ENCODE results near the gene RPS17.
"Not testable (repeated sequence)": the region's sequence is repeated elsewhere in the genome, so short reads cannot be mapped to it uniquely, and the experiment has no call there.

RPS17 gene

DNA sequence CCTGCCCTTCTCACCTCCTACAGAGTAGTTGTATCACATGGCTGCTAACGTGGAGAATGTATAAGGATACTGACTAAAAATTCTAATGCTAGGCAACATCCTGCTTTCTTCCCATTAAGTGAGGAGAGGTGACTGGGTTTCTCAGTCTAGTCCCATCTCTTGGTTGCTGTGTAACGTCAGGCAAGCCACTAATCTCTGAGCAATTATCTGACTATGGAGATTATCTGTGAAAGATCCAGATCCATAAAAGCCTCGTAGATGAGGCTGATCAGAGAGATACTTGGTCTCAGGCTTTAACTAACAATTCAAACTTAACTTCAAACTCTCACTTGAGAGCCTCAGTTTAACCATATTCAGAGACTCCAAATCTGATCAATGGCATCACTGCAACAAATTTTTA is 4.7 kb upstream of the RPS17 start:
- Histone ChIP-seq H3K9me3 (ENCODE audit: control insufficient read depth, insufficient read depth, low read length) (no peaks in the 10 kb centered on the region), H3K27me3 (ENCODE audit: control insufficient read depth, insufficient read depth, low read length) (no peaks in the 10 kb centered on the region), H3K36me3 (ENCODE audit: control insufficient read depth, insufficient read depth, low read length) (no peaks in the 10 kb centered on the region), H3K4me3 (ENCODE audit: low read depth, low read length) (no peak overlapping the region), H3K9ac (ENCODE audit: low read depth, low read length) (no peak overlapping the region), H3K4me1 (ENCODE audit: control insufficient read depth, insufficient read depth, low read length) (peaks cover 14% of the 10 kb centered on the region)

DNA sequence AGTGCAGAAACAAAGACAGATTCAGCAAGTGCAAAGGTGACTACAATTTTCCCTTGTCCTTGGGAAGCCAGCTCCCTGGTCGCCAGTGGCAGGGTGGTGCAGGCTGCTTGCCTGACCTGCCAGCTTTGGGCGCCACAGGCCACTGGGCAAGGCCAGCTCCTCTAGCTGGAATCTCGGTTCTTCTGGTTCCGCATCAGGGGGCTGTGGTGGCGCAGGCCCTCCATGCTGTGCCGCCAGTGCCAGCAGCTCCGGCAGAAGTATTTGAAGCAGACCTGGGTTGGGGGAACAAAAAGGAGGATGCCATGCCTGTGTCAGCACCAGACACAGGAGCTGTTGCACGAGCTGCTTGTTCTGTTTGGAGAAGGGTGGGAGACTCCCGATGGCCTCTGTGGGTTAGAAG is 4.2 kb upstream of the RPS17 start:
- Histone ChIP-seq H3K27me3 (ENCODE audit: control insufficient read depth, insufficient read depth, low read length) (no peaks in the 10 kb centered on the region), H3K36me3 (ENCODE audit: control insufficient read depth, insufficient read depth, low read length) (peaks cover 3% of the 10 kb centered on the region), H3K9ac (ENCODE audit: low read depth, low read length) (no peak overlapping the region), H3K4me1 (ENCODE audit: control insufficient read depth, insufficient read depth, low read length) (peaks cover 14% of the 10 kb centered on the region), H3K9me3 (ENCODE audit: control insufficient read depth, insufficient read depth, low read length) (no peaks in the 10 kb centered on the region), H3K4me3 (ENCODE audit: low read depth, low read length) (no peak overlapping the region)

DNA sequence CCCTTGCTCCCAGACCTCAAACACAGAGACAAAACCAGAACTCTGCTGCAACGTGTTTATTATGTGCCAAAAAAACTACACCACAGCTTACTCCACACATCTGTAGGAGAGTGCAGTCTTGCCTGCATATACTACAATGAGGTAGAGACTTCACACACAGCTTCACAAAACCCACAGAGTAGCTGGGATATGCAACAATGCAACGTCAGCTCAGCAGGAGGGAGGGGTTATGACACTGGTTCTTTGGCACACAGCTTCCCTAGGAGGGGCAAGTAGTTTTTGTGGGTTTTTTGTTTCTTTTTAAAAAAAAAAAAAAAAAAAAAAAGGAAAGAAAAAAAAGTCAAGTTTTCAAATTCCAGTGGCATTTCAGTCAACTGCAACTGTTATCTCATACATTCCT is 2.9 kb upstream of the RPS17 start:
- H3K27me3 ChIP-seq (ENCODE audit: control insufficient read depth, insufficient read depth, low read length), result no peaks in the 10 kb centered on the region
- no peak overlapping the region for H3K9ac ChIP-seq (ENCODE audit: low read depth, low read length)
- no peaks in the 10 kb centered on the region for H3K9me3 ChIP-seq (ENCODE audit: control insufficient read depth, insufficient read depth, low read length)

DNA sequence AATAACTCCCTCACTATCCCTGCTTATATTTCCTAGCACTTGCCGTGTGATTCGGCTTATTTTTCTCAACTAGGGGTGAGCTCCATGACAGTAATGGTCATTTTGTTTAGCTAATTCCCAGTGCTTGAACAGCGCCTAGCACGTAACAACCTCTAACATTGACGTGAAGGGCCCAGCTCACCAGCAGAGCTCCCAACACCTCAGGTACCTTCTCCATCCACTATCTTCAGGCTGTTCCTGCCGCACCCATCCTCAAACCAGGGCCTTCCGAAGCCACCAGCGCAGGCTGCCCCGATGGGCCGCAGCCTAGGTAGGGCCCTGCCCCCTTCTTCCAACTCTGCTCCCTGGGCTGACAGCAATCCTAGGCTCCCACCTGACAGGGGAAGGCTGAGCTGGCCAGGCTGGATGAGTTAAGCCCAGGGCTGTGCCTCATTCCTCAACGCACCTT is 751 bp upstream of the RPS17 start:
- Histone ChIP-seq H3K9ac (ENCODE audit: low read depth, low read length) (peak overlapping the region; percentile 71), H3K9me3 (ENCODE audit: control insufficient read depth, insufficient read depth, low read length) (no peaks in the 10 kb centered on the region), H3K36me3 (ENCODE audit: control insufficient read depth, insufficient read depth, low read length) (peaks cover 33% of the 10 kb centered on the region), H3K27me3 (ENCODE audit: control insufficient read depth, insufficient read depth, low read length) (no peaks in the 10 kb centered on the region), H3K4me1 (ENCODE audit: control insufficient read depth, insufficient read depth, low read length) (peaks cover 17% of the 10 kb centered on the region), H3K4me3 (ENCODE audit: low read depth, low read length) (peak overlapping the region; percentile 82)

More for the DNA sequence above, 2.9 kb upstream of the RPS17 start:
- peaks cover 11% of the 10 kb centered on the region for H3K36me3 ChIP-seq (ENCODE audit: control insufficient read depth, insufficient read depth, low read length)
- peaks cover 14% of the 10 kb centered on the region for H3K4me1 ChIP-seq (ENCODE audit: control insufficient read depth, insufficient read depth, low read length)
- no peak overlapping the region for H3K4me3 ChIP-seq (ENCODE audit: low read depth, low read length)

DNA sequence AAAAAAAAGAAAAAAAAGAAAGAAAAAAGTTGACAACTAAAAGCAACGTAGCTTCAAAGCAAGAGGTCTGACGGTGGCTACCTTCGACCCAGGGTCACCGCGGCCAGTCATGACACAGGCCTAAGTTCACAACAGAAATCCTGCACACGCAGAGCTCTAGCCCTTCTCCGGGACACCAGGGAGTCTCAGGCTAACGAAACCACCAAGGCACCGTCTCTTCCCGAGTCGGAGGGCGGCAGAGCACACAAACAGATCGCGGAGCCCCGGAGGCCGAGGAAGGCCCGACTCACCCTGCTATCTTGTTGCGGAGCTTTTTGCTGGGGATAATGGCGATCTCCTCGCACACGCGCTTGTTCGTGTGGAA is 584 bp downstream of the RPS17 start:
- H3K36me3 ChIP-seq (ENCODE audit: control insufficient read depth, insufficient read depth, low read length), result peaks cover 37% of the 10 kb centered on the region
- peak overlapping the region; percentile 98 for H3K4me3 ChIP-seq (ENCODE audit: low read depth, low read length)
- no peaks in the 10 kb centered on the region for H3K9me3 ChIP-seq (ENCODE audit: control insufficient read depth, insufficient read depth, low read length)
- H3K27me3 ChIP-seq (ENCODE audit: control insufficient read depth, insufficient read depth, low read length), result no peaks in the 10 kb centered on the region
- H3K4me1 ChIP-seq (ENCODE audit: control insufficient read depth, insufficient read depth, low read length), result peaks cover 17% of the 10 kb centered on the region
- H3K9ac ChIP-seq (ENCODE audit: low read depth, low read length), result peak overlapping the region; percentile 100

DNA sequence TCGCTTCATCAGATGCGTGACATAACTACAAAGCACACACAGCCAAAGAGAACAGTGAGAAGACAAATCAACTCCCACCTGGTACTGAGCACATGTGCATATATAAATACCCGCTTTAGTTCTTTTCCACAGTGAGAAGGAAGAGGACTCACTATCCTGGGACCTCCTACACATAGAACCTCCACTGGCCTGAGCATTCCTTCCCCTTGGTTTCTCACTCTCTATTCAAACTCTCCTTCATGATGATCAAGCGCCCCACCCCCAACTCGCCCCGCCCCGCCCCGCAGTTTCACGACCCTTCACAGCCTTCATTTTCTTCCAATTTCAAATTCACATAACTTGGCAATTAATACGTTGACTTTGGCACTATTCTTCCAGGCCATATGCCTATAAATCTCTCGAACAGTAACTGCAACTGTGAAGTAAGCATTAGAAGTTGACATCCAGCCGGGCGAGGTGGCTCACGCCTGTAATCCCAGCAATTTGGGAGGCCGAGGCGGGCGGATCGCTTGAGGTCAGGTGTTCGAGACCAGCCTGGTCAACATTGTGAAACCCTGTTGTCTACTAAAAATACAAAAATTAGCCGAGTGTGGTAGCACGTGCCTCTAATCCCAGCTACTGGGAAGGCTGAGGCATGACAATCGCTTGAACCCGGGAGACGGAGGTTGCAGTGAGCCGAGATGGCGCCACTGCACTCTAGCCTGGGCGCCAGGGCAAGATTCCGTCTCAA is 1.1 kb downstream of the RPS17 start:
- Histone ChIP-seq H3K36me3 (ENCODE audit: control insufficient read depth, insufficient read depth, low read length) (peaks cover 38% of the 10 kb centered on the region), H3K4me3 (ENCODE audit: low read depth, low read length) (peak overlapping the region; percentile 98), H3K27me3 (ENCODE audit: control insufficient read depth, insufficient read depth, low read length) (no peaks in the 10 kb centered on the region), H3K9ac (ENCODE audit: low read depth, low read length) (peak overlapping the region; percentile 100), H3K9me3 (ENCODE audit: control insufficient read depth, insufficient read depth, low read length) (no peaks in the 10 kb centered on the region), H3K4me1 (ENCODE audit: control insufficient read depth, insufficient read depth, low read length) (peaks cover 15% of the 10 kb centered on the region)

DNA sequence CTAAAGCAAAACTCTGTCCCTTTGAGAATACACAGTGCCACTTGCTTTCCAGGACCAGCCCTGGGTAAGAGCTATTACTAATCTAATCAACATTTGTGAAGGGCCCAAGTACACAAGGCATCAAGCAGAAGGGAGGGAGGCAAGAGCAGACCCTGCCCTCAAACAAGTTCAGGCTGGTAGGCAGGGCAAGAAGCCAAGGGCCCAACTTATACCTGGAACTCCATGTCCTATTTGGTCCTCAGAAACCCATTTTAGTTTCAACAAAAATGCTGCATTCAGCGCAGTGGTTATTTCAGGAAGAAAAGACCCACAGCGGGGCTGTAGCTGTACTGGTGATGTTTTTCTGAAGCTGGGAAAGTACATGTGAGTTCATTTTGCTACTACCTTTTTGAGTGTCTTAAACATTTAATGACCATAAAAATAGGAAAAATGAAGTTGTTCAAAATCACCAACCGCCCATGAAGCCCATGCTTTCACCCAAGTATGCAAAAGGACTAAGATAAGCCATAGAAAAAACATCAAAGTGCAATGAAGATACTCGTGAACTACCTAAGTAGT is 2.8 kb downstream of the RPS17 start:
- Histone ChIP-seq H3K36me3 (ENCODE audit: control insufficient read depth, insufficient read depth, low read length) (peaks cover 42% of the 10 kb centered on the region), H3K4me1 (ENCODE audit: control insufficient read depth, insufficient read depth, low read length) (peaks cover 2% of the 10 kb centered on the region), H3K4me3 (ENCODE audit: low read depth, low read length) (peak overlapping the region; percentile 98), H3K9me3 (ENCODE audit: control insufficient read depth, insufficient read depth, low read length) (no peaks in the 10 kb centered on the region), H3K9ac (ENCODE audit: low read depth, low read length) (no peak overlapping the region), H3K27me3 (ENCODE audit: control insufficient read depth, insufficient read depth, low read length) (no peaks in the 10 kb centered on the region)

DNA sequence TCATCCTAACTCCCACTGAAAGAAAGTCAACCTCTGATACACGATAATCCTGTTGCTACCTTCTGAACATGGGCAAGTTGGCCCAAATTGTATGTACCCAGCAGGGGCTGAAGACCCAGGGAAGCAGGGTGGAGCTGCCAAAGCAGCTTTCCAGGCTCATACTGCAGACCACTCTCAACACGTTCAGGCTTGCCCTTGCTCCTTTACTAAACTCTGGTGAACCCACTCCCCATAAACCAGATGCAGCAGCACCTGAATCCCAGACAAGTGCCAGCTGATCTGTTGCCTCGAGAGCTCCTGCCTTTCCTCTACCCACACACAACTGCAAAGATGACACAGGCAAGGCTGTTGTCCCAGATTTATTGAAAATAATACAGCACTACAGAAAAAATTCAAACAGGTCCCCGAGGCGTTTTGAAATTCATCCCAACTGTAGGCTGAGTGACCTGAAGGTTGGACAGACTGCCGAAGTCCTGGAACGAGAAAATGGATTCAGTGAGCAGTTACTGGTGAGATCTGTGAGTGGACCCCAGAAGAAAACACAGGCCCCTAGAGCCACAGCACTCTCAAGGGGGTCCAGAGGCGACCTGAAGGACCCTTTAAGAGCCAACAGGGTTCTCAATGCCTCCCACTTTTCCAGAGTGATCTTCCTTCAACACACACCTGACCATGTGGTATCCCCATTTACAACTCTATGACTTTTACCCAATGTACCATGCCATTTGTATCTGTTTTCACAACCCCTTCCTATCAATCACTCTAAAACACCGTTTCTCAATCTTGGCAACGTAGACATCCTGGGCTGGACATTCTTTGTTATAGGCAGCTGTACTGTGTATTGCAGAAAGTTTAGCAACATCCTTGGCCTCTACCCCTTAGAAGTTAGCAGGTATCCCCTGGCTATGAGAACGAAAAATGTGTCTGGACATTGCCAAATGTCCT is 3.6 kb downstream of the RPS17 start:
- Histone ChIP-seq H3K4me3 (ENCODE audit: low read depth, low read length) (no peak overlapping the region), H3K27me3 (ENCODE audit: control insufficient read depth, insufficient read depth, low read length) (no peaks in the 10 kb centered on the region), H3K9ac (ENCODE audit: low read depth, low read length) (no peak overlapping the region), H3K36me3 (ENCODE audit: control insufficient read depth, insufficient read depth, low read length) (peaks cover 42% of the 10 kb centered on the region), H3K9me3 (ENCODE audit: control insufficient read depth, insufficient read depth, low read length) (no peaks in the 10 kb centered on the region), H3K4me1 (ENCODE audit: control insufficient read depth, insufficient read depth, low read length) (peaks cover 2% of the 10 kb centered on the region)

DNA sequence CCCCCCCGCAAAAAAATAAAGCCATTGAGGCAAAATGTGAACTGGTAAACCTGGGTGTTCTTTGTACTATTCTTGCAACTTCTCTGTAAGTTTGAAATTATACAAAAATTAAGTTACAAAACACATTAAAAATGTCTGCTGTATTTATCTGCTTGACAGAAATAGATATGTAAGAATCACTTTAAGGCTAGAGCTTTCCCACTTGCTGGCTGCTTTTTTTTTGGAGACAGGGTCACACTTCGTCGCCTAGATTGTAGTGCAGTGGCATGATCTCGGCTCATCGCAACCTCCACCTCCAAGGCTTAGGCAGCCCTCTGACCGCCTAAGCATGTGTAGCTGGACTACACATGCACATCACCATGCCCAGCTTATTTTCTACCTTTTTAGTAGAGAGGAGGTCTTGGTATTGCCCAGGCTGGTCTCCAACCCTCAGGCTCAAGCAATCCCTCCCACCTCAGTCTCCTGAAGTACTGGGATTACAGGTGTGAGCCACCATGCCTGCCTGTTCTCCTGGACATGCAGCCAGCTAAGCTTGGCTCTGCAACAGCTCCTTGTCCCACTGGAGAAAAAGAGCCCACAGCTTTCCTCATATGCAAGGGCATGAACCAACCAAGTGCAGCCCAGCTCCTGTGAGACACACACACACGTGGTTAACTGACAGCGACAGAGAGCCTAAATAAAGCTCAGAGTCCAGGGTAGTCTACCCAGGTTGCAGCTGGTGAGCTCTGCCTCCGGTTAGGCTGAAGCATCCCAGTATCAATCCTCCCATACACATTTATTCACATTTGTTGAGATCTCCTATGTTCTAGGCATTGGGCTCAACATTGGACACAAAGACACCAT is 4.5 kb downstream of the RPS17 start:
- H3K36me3 ChIP-seq (ENCODE audit: control insufficient read depth, insufficient read depth, low read length), result peaks cover 42% of the 10 kb centered on the region
- H3K9ac ChIP-seq (ENCODE audit: low read depth, low read length), result no peak overlapping the region
- peaks cover 2% of the 10 kb centered on the region for H3K4me1 ChIP-seq (ENCODE audit: control insufficient read depth, insufficient read depth, low read length)
- no peaks in the 10 kb centered on the region for H3K9me3 ChIP-seq (ENCODE audit: control insufficient read depth, insufficient read depth, low read length)
- no peaks in the 10 kb centered on the region for H3K27me3 ChIP-seq (ENCODE audit: control insufficient read depth, insufficient read depth, low read length)
- H3K4me3 ChIP-seq (ENCODE audit: low read depth, low read length), result no peak overlapping the region

DNA sequence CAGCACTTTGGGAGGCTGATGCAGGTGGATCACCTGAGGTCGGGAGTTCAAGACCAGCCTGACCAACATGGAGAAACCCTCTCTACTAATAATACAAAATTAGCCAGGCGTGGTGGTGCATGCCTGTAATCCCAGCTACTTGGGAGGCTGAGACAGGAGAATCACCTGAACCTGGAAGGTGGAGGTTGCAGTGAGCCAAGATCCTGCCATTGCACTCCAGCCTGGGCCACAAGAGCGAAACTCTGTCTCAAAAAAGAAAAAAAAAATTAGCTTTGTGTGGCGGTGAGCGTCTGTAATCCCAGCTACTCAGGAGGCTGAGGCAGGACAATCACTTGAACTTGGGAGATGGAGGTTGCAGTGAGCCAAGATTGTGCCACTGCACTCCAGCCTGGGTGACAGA is 5.1 kb downstream of the RPS17 start:
- H3K9me3 ChIP-seq (ENCODE audit: control insufficient read depth, insufficient read depth, low read length); H3K27me3 ChIP-seq (ENCODE audit: control insufficient read depth, insufficient read depth, low read length); H3K4me1 ChIP-seq (ENCODE audit: control insufficient read depth, insufficient read depth, low read length); H3K4me3 ChIP-seq (ENCODE audit: low read depth, low read length); H3K9ac ChIP-seq (ENCODE audit: low read depth, low read length): not testable (repeated sequence)
- H3K36me3 ChIP-seq (ENCODE audit: control insufficient read depth, insufficient read depth, low read length), result peaks cover 42% of the 10 kb centered on the region

DNA sequence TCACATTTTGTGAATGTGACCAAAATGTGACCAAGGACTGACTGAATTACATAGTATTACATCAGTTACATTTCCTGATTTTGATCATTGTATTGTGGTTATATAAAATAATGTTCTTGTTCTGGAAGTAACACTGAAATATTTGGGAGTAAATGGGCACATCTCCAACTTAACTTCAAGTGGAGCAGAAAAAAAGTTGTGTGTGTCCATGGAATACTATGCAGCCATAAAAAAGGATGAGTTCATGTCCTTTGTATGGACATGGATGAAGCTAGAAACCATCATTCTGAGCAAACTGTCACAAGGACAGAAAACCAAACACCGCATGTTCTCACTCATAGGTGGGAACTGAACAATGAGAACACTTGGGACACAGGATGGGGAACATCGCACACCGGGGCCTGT is 5.8 kb downstream of the RPS17 start:
- H3K36me3 ChIP-seq (ENCODE audit: control insufficient read depth, insufficient read depth, low read length), result peaks cover 38% of the 10 kb centered on the region
- not testable (repeated sequence) for H3K9me3 ChIP-seq (ENCODE audit: control insufficient read depth, insufficient read depth, low read length); H3K4me3 ChIP-seq (ENCODE audit: low read depth, low read length); H3K9ac ChIP-seq (ENCODE audit: low read depth, low read length); H3K27me3 ChIP-seq (ENCODE audit: control insufficient read depth, insufficient read depth, low read length); H3K4me1 ChIP-seq (ENCODE audit: control insufficient read depth, insufficient read depth, low read length)
